Measurements from ENCODE around the gene JAML.

DNA sequence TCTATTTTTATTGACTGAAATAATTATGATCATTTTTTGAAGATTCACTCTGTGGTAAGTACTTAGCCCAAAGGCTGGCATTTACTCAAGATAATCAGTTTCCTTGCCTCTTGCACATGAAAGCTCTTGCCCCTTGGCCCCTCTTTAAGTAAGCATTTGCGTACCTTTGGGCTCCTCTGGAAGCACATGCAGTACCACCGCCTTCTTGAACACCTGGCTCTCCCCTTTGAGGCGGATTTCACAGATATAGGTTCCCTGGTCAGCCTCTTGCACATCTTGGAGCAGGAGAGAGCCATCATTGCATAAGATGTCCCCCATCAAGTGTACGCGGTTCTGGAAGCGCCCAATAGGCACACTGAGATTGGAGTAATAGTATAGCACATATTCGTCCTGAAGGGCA, 14.5 kb downstream of the JAML start:
- TF ChIP-seq, protein P1, sequence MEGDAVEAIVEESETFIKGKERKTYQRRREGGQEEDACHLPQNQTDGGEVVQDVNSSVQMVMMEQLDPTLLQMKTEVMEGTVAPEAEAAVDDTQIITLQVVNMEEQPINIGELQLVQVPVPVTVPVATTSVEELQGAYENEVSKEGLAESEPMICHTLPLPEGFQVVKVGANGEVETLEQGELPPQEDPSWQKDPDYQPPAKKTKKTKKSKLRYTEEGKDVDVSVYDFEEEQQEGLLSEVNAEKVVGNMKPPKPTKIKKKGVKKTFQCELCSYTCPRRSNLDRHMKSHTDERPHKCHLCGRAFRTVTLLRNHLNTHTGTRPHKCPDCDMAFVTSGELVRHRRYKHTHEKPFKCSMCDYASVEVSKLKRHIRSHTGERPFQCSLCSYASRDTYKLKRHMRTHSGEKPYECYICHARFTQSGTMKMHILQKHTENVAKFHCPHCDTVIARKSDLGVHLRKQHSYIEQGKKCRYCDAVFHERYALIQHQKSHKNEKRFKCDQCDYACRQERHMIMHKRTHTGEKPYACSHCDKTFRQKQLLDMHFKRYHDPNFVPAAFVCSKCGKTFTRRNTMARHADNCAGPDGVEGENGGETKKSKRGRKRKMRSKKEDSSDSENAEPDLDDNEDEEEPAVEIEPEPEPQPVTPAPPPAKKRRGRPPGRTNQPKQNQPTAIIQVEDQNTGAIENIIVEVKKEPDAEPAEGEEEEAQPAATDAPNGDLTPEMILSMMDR (IDR thresholded peaks at IDR 0.05), result no peak
- no peak for TF ChIP-seq EP300 (IDR thresholded peaks at IDR 0.05)
- no peak for TF ChIP-seq POLR2A (IDR thresholded peaks at IDR 0.05)
- TF ChIP-seq POLR2AphosphoS5 (IDR thresholded peaks at IDR 0.05), result no peak

All from sigmoid colon (tissue), 4 donors.